ENCODE measurements around the gene ACVR1C. TPM values are rescaled to one million over a fixed set of nuclear protein-coding genes. Genes with fewer than 3 reads are reported as not detected.
A peak's percentile ranks its signal among the peaks of the same experiment; 100 is the strongest.

Gene ACVR1C
- total and polyA plus RNA-seq, 2 of the 8 experiments (the other 6 are each of a cell fraction or from before 2014, with no cell fraction given) = 0.21 to 0.52 TPM

- TF ChIP-seq RXRA (IDR thresholded peaks at IDR 0.05; ENCODE audit: insufficient read depth, low read depth, low read length) (no peak), GABPA (IDR thresholded peaks at IDR 0.05; ENCODE audit: borderline replicate concordance, insufficient read depth, low read length) (no peak), SIRT6 (IDR thresholded peaks at IDR 0.05; ENCODE audit: low read length) (no peak), HDAC2 (IDR thresholded peaks at IDR 0.05; ENCODE audit: borderline replicate concordance in 1 of 2, low read depth in 2 of 2, low read length in 2 of 2) (0 out of 4 replicates have a peak, but pooled peaks have one; percentile 37), TEAD4 (IDR thresholded peaks at IDR 0.05; ENCODE audit: low read depth, low read length) (0 out of 2 replicates have a peak, but pooled peaks have one; percentile 7), USF2 (IDR thresholded peaks at IDR 0.05; ENCODE audit: low read length) (no peak), KDM1A (IDR thresholded peaks at IDR 0.05; ENCODE audit: borderline replicate concordance, low read length) (no peak; the same call in 1 of the 2 replicates), BCL11A (IDR thresholded peaks at IDR 0.05; ENCODE audit: low read depth in 2 of 2, low read length in 2 of 2) (no peak), FOSL1 (IDR thresholded peaks at IDR 0.05; ENCODE audit: insufficient read depth, low read depth, low read length) (no peak), SP1 (IDR thresholded peaks at IDR 0.05; ENCODE audit: low read depth, low read length) (no peak), CEBPB (IDR thresholded peaks at IDR 0.05; ENCODE audit: low read depth, low read length) (no peak), TAF1 (IDR thresholded peaks at IDR 0.05; ENCODE audit: low read depth, low read length) (no peak), KDM4A (IDR thresholded peaks at IDR 0.05; ENCODE audit: low read depth, low read length, severe bottlenecking) (peak; percentile 41), ZNF274 (IDR thresholded peaks at IDR 0.05; ENCODE audit: borderline replicate concordance, extremely low read depth, low read length) (no peak), CBX5 (IDR thresholded peaks at IDR 0.05; ENCODE audit: low read depth, low read length) (no peak), ATF3 (IDR thresholded peaks at IDR 0.05; ENCODE audit: insufficient read depth, low read depth, low read length) (no peak), SP2 (IDR thresholded peaks at IDR 0.05; ENCODE audit: low read length) (no peak), SIX5 (IDR thresholded peaks at IDR 0.05; ENCODE audit: low read depth, low read length) (no peak), JUND (IDR thresholded peaks at IDR 0.05; ENCODE audit: low read length) (no peak), RNF2 (IDR thresholded peaks at IDR 0.05; ENCODE audit: borderline replicate concordance, low read depth, low read length, missing control alignments, poor library complexity, severe bottlenecking) (no peak), TCF12 (IDR thresholded peaks at IDR 0.05; ENCODE audit: low read depth, low read length) (0 out of 2 replicates have a peak, but pooled peaks have one; percentile 66), TBP (IDR thresholded peaks at IDR 0.05; ENCODE audit: low read depth, low read length) (no peak), MAFK (IDR thresholded peaks at IDR 0.05; ENCODE audit: low read depth, low read length) (no peak)
These were observed 31.5 kb downstream of the ACVR1C start (continued) for GRCh38 chr2:157596992-157597681.

Measured in H1 (cell line).